Activated CD4-positive, alpha-beta memory T cell treated with anti-CD3 and anti-CD28 coated beads for 36 hours (primary cell): ENCODE data around the gene TUBB6. TPM values are rescaled to one million over a fixed set of nuclear protein-coding genes. Genes with fewer than 3 reads are reported as not detected.

Experiments used
- CTCF ChIA-PET: fragments of 350-600 bp; sonication (Branson Sonifier 250); formaldehyde crosslinking; loops from one replicate; lab custom pipeline; 2021; ENCODE audit warnings: antibody characterized with exemption, inconsistent platforms; lab: Charles Lee
- POLR2A ChIA-PET: fragments of 350-600 bp; sonication (Branson Sonifier 250); formaldehyde crosslinking; loops from one replicate; lab custom pipeline; 2021; ENCODE audit warnings: antibody characterized with exemption; lab: Charles Lee
- DNase-seq: peaks from one replicate; pipeline ENCODE4 v3.0.0-alpha.2; 2020
- H3K27ac Mint-ChIP-seq: one replicate; pipeline ENCODE4 v1.8.0; 2021; ENCODE audit warnings: mixed read lengths
- H3K27me3 Mint-ChIP-seq: one replicate; pipeline ENCODE4 v1.8.0; 2021; ENCODE audit warnings: mixed read lengths
- H3K36me3 Mint-ChIP-seq: one replicate; pipeline ENCODE4 v1.8.0; 2021; ENCODE audit warnings: mixed read lengths
- H3K4me1 Mint-ChIP-seq: one replicate; pipeline ENCODE4 v1.8.0; 2021; ENCODE audit warnings: low read depth, mixed read lengths
- H3K4me3 Mint-ChIP-seq: one replicate; pipeline ENCODE4 v1.8.0; 2021; ENCODE audit warnings: mild to moderate bottlenecking, mixed read lengths
- H3K9me3 Mint-ChIP-seq: one replicate; pipeline ENCODE4 v1.8.0; 2021; ENCODE audit warnings: mixed read lengths
- intact Hi-C: fragments of 100-400 bp; cut with micrococcal nuclease; formaldehyde crosslinking; loops from one replicate; pipeline ENCODE4 v1.15.1; 2023
- total RNA-seq, 2 experiments: library from RNA; stranded (reverse); gene quantifications; one replicate each; pipeline ENCODE4 v1.2.3, GENCODE V29; 2021

TUBB6 gene
- 1 to 10 TPM; 6.7 to 7.5 TPM for total RNA-seq

DNA sequence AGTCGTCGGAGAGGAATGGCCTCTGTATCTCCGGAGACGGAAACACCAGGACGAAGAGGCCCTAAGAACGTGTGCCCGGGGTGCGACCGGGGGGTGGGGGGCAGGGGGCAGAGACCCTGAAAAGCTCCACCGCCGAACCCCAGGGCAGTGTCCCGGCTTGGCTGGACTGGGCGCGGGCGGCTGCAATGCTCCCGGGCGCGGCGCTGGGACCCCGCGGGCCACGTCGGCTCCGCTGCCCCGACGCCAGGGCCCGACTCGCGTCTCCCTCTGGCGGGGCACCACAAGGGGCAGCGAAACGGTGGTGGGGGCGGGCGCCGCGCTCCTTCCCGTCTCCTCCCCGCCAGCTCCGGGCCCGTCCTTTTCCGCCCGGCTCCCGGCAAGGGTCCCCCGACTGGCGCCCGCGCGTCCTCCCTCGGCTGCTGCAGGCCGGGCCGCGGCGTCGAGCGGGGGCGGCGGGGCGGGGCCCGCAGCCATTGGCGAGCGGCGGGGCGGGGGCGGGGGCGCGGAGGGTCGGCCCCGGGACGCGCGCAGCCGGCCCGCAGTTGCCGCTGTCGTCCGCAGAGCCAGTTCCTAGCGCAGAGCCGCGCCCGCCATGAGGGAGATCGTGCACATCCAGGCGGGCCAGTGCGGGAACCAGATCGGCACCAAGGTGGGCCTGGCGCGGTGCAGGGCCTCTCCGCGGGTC is at the start of gene TUBB6:
Gene TUBB6, plus strand, starts transcription at position 541 of the 685 bp plus-strand sequence. Its CDS starts 52 bp downstream, at position 593.
- peaks cover 10% of the 10 kb centered on the region for H3K4me1 Mint-ChIP-seq
- H3K27ac Mint-ChIP-seq: no peak within 1 kb of the TSS
- ChIA-PET POLR2A (no interaction called here), CTCF (interaction anchor here (0.6 kb wide), 1 partner anchor 396 kb away, joined by 3 read pairs; no protein-coding TSS in a partner anchor)
- peaks cover 6% of the 10 kb centered on the region for H3K9me3 Mint-ChIP-seq
- intact Hi-C loops: no loop called here
- H3K27me3 Mint-ChIP-seq: peaks cover 41% of the 10 kb centered on the region
- peaks cover 6% of the 10 kb centered on the region for H3K36me3 Mint-ChIP-seq
- DNase-seq: peak; percentile 48
- peak within 1 kb of the TSS; percentile 72 for H3K4me3 Mint-ChIP-seq

DNA sequence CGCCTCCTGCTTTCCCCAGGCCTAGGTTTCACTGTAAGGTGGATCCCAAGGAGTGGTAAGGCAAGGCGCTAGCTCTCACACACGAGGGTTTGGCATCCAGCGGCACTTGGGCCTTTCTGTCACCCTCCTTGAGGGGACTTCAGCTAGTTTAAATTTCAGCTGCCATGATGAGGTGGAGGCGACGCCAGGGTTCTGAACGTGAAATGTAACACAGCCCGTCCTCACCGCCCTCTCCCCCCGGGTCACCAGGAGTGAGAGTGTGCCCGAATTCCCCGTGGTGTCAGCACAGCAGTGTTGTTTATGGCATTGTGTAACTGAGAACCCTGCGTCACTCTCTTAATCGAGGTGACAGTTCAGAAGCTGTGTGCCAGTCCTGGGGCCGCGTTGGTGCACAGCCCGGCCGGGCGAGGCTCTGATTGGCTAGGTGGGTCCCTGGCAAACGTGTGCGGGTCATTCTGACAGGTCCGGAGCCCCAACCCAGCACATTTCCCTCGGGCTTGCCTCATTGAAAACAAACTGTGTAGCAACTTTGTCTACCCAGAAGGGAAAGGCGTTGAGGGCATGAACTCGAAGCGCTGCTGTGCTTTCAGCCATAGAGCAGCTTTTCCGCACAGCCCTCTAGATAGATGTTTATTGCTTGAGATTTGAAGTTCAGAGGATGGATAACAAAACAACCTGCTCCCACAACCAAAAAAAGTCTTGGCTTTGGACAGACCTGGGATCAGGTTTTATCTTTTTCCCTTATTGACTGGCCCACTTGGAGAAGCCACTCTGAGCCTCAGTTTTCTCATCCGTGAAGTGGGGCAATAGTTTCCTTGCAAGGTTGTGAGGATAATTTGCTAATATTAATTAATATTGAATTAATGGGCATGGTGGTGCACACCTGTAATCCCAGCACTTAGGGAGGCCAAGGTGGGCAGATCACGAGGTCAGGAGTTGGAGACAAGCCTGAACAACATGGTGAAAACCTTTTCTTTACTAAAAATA is 49.0 kb upstream of the TUBB6 start:
- Mint-ChIP-seq H3K4me3 (no peak overlapping the region), H3K27ac (no peak overlapping the region), H3K36me3 (no peaks in the 10 kb centered on the region), H3K4me1 (no peaks in the 10 kb centered on the region), H3K9me3 (no peaks in the 10 kb centered on the region), H3K27me3 (peaks cover 24% of the 10 kb centered on the region)
- ChIA-PET CTCF (interaction anchor here (0.9 to 1.4 kb wide), 2 partner anchors 13 to 23 kb away, joined by 3 to 5 read pairs; no protein-coding TSS in a partner anchor), POLR2A (no interaction called here)
- DNase-seq: no peak
- intact Hi-C loops: no loop called here

DNA sequence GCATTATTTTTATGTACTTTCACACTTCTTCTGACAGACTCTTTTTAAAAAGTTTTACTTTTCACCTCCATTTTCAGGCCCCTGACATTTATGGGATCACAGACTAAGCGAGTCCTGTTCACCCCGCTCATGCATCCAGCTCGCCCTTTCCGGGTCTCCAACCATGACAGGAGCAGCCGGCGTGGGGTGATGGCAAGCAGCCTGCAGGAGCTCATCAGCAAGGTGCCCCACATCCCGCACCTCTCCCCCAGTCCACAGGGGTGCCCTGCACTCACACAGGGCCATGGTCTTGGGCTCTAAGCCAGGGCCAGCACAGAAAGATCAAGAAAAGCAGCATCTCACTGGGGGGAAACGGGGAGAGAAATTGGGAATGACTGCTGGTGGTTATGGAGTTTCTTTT is 45.3 kb upstream of the TUBB6 start:
- H3K27ac Mint-ChIP-seq: no peak overlapping the region
- no peaks in the 10 kb centered on the region for H3K4me1 Mint-ChIP-seq
- no peak for DNase-seq
- H3K4me3 Mint-ChIP-seq: no peak overlapping the region
- ChIA-PET CTCF (interaction anchor here (2.8 kb wide), 1 partner anchor 10 kb away, joined by 11 read pairs; no protein-coding TSS in a partner anchor), POLR2A (no interaction called here)
- intact Hi-C loops: no loop called here
- no peaks in the 10 kb centered on the region for H3K36me3 Mint-ChIP-seq
- H3K27me3 Mint-ChIP-seq: peaks cover 5% of the 10 kb centered on the region
- H3K9me3 Mint-ChIP-seq: no peaks in the 10 kb centered on the region

DNA sequence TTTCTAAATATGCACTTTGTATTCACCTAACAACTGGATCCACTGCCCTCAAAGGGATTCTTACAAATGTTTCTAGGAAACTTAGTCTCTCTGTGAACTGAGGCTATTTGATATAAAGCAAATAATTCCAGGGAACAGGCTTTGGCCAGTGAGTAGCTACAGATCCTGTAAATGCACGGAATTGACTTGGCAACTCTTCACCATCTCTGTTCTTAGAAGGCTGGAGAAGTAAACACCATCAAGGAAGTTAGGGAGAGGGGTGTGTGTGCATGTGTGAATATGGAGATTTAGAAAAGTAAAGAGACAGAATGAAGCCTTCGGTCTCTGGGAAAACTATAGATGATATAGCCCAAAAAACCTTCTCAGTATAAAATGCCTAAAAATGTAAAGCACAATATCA is 43.2 kb upstream of the TUBB6 start:
- CTCF ChIA-PET: interaction anchor here (1.3 kb wide), 1 partner anchor 28 kb away, joined by 3 read pairs; no protein-coding TSS in a partner anchor
- H3K27me3 Mint-ChIP-seq: peaks cover 5% of the 10 kb centered on the region
- no peaks in the 10 kb centered on the region for H3K9me3 Mint-ChIP-seq

DNA sequence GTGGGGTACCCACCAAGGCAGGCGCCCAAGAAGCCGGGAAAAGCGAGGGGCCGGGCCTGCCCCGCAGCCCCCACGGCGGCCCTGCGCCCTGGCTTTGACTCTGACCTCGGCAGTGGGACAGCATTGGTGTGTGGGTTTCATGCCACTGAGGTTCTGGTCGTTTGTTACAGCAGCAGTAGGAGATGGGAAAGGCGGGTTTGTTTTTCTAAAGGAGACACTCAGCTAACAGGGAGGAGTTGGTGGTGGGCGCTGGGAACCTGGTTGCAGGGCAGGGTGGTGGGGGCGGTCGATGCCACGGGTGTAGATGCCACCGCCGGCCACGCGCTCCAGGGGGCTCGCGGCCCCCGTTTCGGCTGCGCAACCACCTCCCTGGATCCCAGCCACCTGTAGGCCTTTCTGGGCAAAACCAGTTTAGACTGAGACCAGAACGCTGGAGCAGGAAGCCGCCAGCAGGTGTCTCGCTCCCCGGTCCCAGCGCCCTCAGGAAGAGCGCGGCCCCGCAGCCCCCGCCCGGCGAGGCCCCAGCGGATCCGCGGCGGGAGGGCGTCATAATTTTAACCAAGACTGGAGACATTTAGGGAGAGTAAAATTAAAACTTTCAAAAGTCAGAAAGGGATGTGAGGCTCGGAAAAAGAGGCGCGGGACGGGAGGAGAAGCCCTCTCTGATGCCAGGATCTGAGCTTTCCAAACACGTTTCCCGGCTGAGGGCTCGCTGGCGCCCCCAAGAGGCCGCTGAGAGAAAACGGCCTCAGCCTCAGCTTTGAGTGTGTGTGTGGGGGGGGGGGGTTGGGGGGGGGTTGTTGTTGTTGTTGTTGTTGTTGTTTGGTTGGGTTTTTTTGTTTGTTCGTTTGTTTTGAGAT is 36.4 kb upstream of the TUBB6 start:
- peak; percentile 70 for DNase-seq
- no peaks in the 10 kb centered on the region for H3K9me3 Mint-ChIP-seq
- intact Hi-C loops: loop anchor here (5.0 kb wide), 1 partner anchor 386 kb away; the partner anchor contains the start of gene SPIRE1
- ChIA-PET POLR2A (no interaction called here), CTCF (interaction anchor here (0.6 to 3.5 kb wide), 25 partner anchors 9 to 539 kb away, joined by 3 to 25 read pairs (median 4); partner anchors contain the start of gene AFG3L2)
- H3K4me1 Mint-ChIP-seq: peaks cover 3% of the 10 kb centered on the region
- H3K4me3 Mint-ChIP-seq: peak overlapping the region; percentile 59
- no peak overlapping the region for H3K27ac Mint-ChIP-seq
- H3K36me3 Mint-ChIP-seq: no peaks in the 10 kb centered on the region
- H3K27me3 Mint-ChIP-seq: peaks cover 5% of the 10 kb centered on the region

More for the DNA sequence above, 43.2 kb upstream of the TUBB6 start:
- Mint-ChIP-seq H3K4me3 (no peak overlapping the region), H3K4me1 (no peaks in the 10 kb centered on the region), H3K36me3 (no peaks in the 10 kb centered on the region), H3K27ac (no peak overlapping the region)
- intact Hi-C loops: no loop called here
- DNase-seq: no peak
- POLR2A ChIA-PET: no interaction called here

DNA sequence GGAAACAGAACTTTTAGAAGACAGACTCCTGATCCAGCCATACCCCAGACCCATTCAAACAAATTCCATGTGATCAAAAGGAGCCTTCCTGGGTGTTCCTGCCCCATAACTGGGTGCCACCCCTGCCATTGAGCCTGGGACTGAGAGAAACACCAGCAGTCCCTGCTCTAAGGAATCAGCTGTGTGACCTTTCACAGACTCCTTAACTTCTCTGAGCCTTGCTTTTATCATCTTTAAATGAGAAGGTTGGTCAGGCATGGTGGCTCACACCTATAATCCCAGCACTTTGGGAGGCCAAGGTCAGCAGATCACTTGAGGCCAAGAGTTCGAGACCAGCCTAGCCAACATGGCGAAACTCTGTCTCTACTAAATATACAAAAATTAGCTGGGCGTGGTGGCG is 33.2 kb upstream of the TUBB6 start:
- H3K4me3 Mint-ChIP-seq: no peak overlapping the region
- no peak overlapping the region for H3K27ac Mint-ChIP-seq
- no peak for DNase-seq
- ChIA-PET POLR2A (no interaction called here), CTCF (no interaction called here)
- intact Hi-C loops: loop anchor here (5.0 kb wide), 1 partner anchor 383 kb away; the partner anchor contains the start of gene SPIRE1
- H3K27me3 Mint-ChIP-seq: peaks cover 5% of the 10 kb centered on the region
- H3K9me3 Mint-ChIP-seq: no peaks in the 10 kb centered on the region
- no peaks in the 10 kb centered on the region for H3K36me3 Mint-ChIP-seq
- peaks cover 3% of the 10 kb centered on the region for H3K4me1 Mint-ChIP-seq

DNA sequence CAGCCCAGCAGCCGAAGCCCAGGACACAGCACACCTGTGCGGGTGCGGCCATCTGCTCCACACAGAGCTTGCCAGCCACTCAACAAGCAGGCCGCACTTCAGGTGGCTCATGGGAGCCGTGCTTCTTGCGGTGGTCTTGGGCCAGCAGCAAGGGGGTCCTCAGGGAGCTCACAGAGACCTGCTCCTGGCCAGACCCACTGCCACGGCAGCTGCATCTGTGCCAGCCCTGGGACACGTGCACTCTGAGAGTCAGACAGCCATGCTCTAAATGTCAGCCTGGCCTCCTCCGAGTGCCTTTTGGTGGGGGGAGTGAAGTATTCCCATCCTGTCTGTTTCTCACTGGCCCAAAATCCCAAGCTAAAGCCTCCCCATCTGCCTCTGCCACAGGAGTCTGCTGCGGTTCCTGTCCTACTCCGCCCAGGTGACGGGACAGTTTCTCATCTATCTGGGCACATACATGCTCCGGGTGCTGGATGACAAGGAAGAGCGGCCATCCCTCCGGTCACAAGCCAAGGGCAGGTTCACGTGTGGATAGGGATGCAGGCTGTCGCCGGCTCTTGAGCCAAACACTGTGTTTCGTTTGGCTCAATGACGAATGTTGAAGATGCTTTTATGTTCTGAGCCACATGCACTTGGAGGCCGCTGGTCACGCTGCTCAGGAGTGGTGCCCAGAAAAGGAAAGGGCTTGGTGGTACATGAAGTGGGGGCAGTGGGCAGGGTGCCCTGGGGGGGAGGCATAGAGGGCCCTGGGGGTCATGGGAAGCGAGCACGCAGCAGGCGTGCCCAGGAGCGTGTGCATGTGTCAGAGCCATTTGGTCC is 31.1 kb upstream of the TUBB6 start:
- no peaks in the 10 kb centered on the region for H3K9me3 Mint-ChIP-seq
- no peaks in the 10 kb centered on the region for H3K36me3 Mint-ChIP-seq
- H3K27me3 Mint-ChIP-seq: peaks cover 5% of the 10 kb centered on the region
- no peaks in the 10 kb centered on the region for H3K4me1 Mint-ChIP-seq
- no peak overlapping the region for H3K27ac Mint-ChIP-seq
- ChIA-PET POLR2A (no interaction called here), CTCF (no interaction called here)
- intact Hi-C loops: no loop called here
- no peak overlapping the region for H3K4me3 Mint-ChIP-seq
- DNase-seq: no peak

- POLR2A ChIA-PET: no interaction called here
These were observed 29.8 kb upstream of the TUBB6 start for GRCh38 chr18:12278215-12278671.

GRCh38 chr18:12278741-12279682 is 29.0 kb upstream of the TUBB6 start:
- DNase-seq: no peak
- Mint-ChIP-seq H3K36me3 (no peaks in the 10 kb centered on the region), H3K9me3 (no peaks in the 10 kb centered on the region), H3K4me3 (no peak overlapping the region), H3K4me1 (no peaks in the 10 kb centered on the region), H3K27ac (no peak overlapping the region), H3K27me3 (peaks cover 10% of the 10 kb centered on the region)
- intact Hi-C loops: no loop called here
- ChIA-PET POLR2A (no interaction called here), CTCF (interaction anchor here (1.6 kb wide), 1 partner anchor 13 kb away, joined by 3 read pairs; no protein-coding TSS in a partner anchor)

More at GRCh38 chr18:12278215-12278671, 29.8 kb upstream of the TUBB6 start:
- Mint-ChIP-seq H3K36me3 (no peaks in the 10 kb centered on the region), H3K4me3 (no peak overlapping the region), H3K27ac (no peak overlapping the region), H3K4me1 (no peaks in the 10 kb centered on the region), H3K27me3 (peaks cover 13% of the 10 kb centered on the region), H3K9me3 (no peaks in the 10 kb centered on the region)
- intact Hi-C loops: no loop called here
- DNase-seq: no peak
- CTCF ChIA-PET: interaction anchor here (0.6 kb wide), 1 partner anchor 46 kb away, joined by 3 read pairs; no protein-coding TSS in a partner anchor
